ENCODE measurements around the gene AFAP1L1.
"Not testable (repeated sequence)": the region's sequence is repeated elsewhere in the genome, so short reads cannot be mapped to it uniquely, and the experiment has no call there.

AFAP1L1 gene

GRCh38 chr5:149386166-149386565 lies 114.5 kb downstream of the AFAP1L1 start:
- no peak for TF ChIP-seq CTCF (IDR thresholded peaks at IDR 0.05; ENCODE audit: low read depth, low read length)
- DNase-seq = no peak
- Histone ChIP-seq H3K36me3 (no peaks in the 10 kb centered on the region), H3K4me3 (ENCODE audit: low read depth, low read length) (no peak overlapping the region), H3K9me3 (no peaks in the 10 kb centered on the region), H3K27me3 (no peaks in the 10 kb centered on the region), H3K4me1 (peaks cover 28% of the 10 kb centered on the region)

- DNase-seq = no peak
- H3K9me3 ChIP-seq = no peaks in the 10 kb centered on the region
- H3K4me1 ChIP-seq = peaks cover 26% of the 10 kb centered on the region
- no peak overlapping the region for H3K4me3 ChIP-seq (ENCODE audit: low read depth, low read length)
- no peaks in the 10 kb centered on the region for H3K36me3 ChIP-seq
- no peak for TF ChIP-seq CTCF (IDR thresholded peaks at IDR 0.05; ENCODE audit: low read depth, low read length)
- no peaks in the 10 kb centered on the region for H3K27me3 ChIP-seq
These were observed 115.5 kb downstream of the AFAP1L1 start for GRCh38 chr5:149387081-149387631.

GRCh38 chr5:149387982-149388381 lies 116.3 kb downstream of the AFAP1L1 start:
- H3K27me3 ChIP-seq = no peaks in the 10 kb centered on the region
- no peak overlapping the region for H3K4me3 ChIP-seq (ENCODE audit: low read depth, low read length)
- no peak for TF ChIP-seq CTCF (IDR thresholded peaks at IDR 0.05; ENCODE audit: low read depth, low read length)
- no peaks in the 10 kb centered on the region for H3K9me3 ChIP-seq
- H3K4me1 ChIP-seq = peaks cover 20% of the 10 kb centered on the region
- no peaks in the 10 kb centered on the region for H3K36me3 ChIP-seq
- DNase-seq = no peak

GRCh38 chr5:149388498-149389190 lies 117.0 kb downstream of the AFAP1L1 start:
- no peak for DNase-seq
- Histone ChIP-seq H3K9me3 (no peaks in the 10 kb centered on the region), H3K36me3 (no peaks in the 10 kb centered on the region), H3K4me1 (peaks cover 20% of the 10 kb centered on the region), H3K4me3 (ENCODE audit: low read depth, low read length) (no peak overlapping the region), H3K27me3 (no peaks in the 10 kb centered on the region)
- TF ChIP-seq CTCF (IDR thresholded peaks at IDR 0.05; ENCODE audit: low read depth, low read length) = no peak

DNA sequence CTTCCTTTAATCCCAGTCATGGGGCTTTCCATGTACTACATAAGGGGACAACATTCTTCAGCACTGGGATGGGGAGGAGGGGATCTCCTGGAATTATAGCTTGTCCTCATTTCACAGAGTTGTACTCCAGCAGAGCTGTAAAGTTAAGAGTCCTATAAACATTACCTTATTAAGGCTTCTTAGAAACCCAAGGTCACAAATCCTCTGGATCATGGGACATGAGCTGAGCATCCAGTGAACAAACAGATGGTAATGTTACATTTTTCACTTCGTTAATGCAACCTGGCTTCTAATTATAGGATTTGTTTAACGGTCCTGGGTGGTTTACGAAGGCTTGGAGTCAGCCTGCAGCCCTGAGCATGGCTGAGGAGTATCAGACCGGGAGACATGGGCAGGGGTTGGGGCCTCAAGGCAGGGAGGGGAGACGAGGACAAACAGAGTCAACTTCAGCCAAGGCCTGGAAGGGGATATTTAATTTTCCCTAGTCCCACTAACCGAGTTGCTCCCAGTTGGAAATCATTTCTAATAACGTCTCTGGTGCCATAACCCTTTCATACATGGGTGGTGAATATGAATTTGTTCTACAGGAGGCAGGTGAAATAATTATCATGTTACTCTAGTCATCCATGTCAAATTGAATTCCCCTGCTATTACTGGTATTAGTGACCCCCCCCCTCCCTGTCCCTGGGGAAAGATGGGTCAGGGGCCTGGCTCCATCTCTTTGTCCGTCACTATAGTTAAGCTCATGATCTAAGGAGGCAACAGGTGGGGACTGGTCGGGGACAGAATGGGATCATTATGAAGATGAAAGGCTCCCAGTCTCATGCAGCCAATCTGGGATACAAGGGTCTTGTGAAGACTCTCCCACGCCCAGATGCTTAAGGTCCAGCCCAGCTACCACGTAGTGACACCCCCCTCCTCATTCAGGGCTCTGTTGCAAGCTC lies 118.2 kb downstream of the AFAP1L1 start:
- H3K27me3 ChIP-seq = no peaks in the 10 kb centered on the region
- DNase-seq = peak; percentile 54
- no peak overlapping the region for H3K4me3 ChIP-seq (ENCODE audit: low read depth, low read length)
- H3K4me1 ChIP-seq = peaks cover 20% of the 10 kb centered on the region
- H3K36me3 ChIP-seq = no peaks in the 10 kb centered on the region
- TF ChIP-seq CTCF (IDR thresholded peaks at IDR 0.05; ENCODE audit: low read depth, low read length) = no peak
- H3K9me3 ChIP-seq = no peaks in the 10 kb centered on the region

- not testable (repeated sequence) for H3K36me3 ChIP-seq; H3K27me3 ChIP-seq; H3K9me3 ChIP-seq; DNase-seq; H3K4me3 ChIP-seq (ENCODE audit: low read depth, low read length); H3K4me1 ChIP-seq
These were observed 119.4 kb downstream of the AFAP1L1 start for GRCh38 chr5:149391076-149391475.
